HEK293 (cell line): ENCODE results near the gene APLP2.

ENCODE experiments used
- CTCF ChIA-PET: fragments of 350-600 bp; formaldehyde crosslinking; extraction: SDS; loops from one replicate; lab custom pipeline; 2021; ENCODE audit warnings: antibody characterized with exemption; lab: Yijun Ruan, JAX
- POLR2A ChIA-PET: fragments of 300-600 bp; formaldehyde crosslinking; extraction: SDS; loops from one replicate; lab custom pipeline; 2020; ENCODE audit warnings: antibody characterized with exemption, inconsistent platforms; lab: Yijun Ruan, JAX
- H3K27ac ChIP-seq: fragments of 200-500 bp; sonication (Bioruptor generic); 2 replicates; pipeline ENCODE4 v1.5.1; 2014; ENCODE audit warnings: low read depth, low read length, control low read depth, inconsistent platforms; ENCODE audit errors: extremely low read depth
- H3K36me3 ChIP-seq, 2 experiments: fragments of 200-500 bp in 1 of 2; sonication (Bioruptor generic) in 1 of 2; 1 replicate in 1 of 2; 2 replicates in 1 of 2; pipeline ENCODE4 v1.5.1; 2014 to 2017; ENCODE audit warnings: inconsistent platforms in 2 of 2, low read length in 2 of 2; ENCODE audit not compliant: control insufficient read depth in 2 of 2, insufficient read depth in 1 of 2
- H3K4me1 ChIP-seq: fragments of 200-500 bp; sonication (Bioruptor generic); 2 replicates; pipeline ENCODE4 v1.5.1; 2014; ENCODE audit warnings: mild to moderate bottlenecking, low read length, inconsistent platforms; ENCODE audit not compliant: control insufficient read depth, insufficient read depth
- H3K4me3 ChIP-seq: 2 replicates; pipeline ENCODE4 v1.5.1; 2011; ENCODE audit warnings: low read depth, mild to moderate bottlenecking, control low read depth, low read length, moderate library complexity
- H3K9me3 ChIP-seq: fragments of 200-500 bp; sonication (Bioruptor generic); 2 replicates; pipeline ENCODE4 v1.5.1; 2014; ENCODE audit warnings: low read depth, low read length, inconsistent platforms; ENCODE audit not compliant: control insufficient read depth, insufficient read depth
- BCL11B ChIP-seq: fragments of 450-650 bp; formaldehyde crosslinking; IDR thresholded peaks from 2 replicates; pipeline ENCODE4 v1.5.1; 2016; ENCODE audit warnings: low read depth, missing biosample characterization, missing genetic modification characterization
- IKZF3 ChIP-seq: fragments of 450-650 bp; IDR thresholded peaks from 2 replicates; pipeline ENCODE4 v1.5.0; 2018; ENCODE audit warnings: missing biosample characterization, mild to moderate bottlenecking, missing genetic modification characterization, moderate library complexity
- KLF8 ChIP-seq: fragments of 450-650 bp; formaldehyde crosslinking; IDR thresholded peaks from 2 replicates; pipeline ENCODE4 v1.5.1; 2016; ENCODE audit warnings: missing biosample characterization, missing genetic modification characterization
- SCRT2 ChIP-seq: fragments of 450-650 bp; formaldehyde crosslinking; IDR thresholded peaks from 2 replicates; pipeline ENCODE4 v1.5.1; 2016; ENCODE audit warnings: missing biosample characterization, missing genetic modification characterization
- ZBTB1 ChIP-seq: fragments of 450-650 bp; formaldehyde crosslinking; IDR thresholded peaks from 2 replicates; pipeline ENCODE4 v1.5.1; 2016; ENCODE audit warnings: missing biosample characterization, missing genetic modification characterization
- ZBTB17 ChIP-seq: fragments of 450-650 bp; formaldehyde crosslinking; IDR thresholded peaks from 2 replicates; pipeline ENCODE4 v1.5.1; 2016; ENCODE audit warnings: missing biosample characterization, missing genetic modification characterization
- ZFP69B ChIP-seq: fragments of 450-650 bp; formaldehyde crosslinking; IDR thresholded peaks from 2 replicates; pipeline ENCODE4 v1.5.1; 2016; ENCODE audit warnings: missing biosample characterization, missing genetic modification characterization
- ZNF19 ChIP-seq: fragments of 450-650 bp; formaldehyde crosslinking; IDR thresholded peaks from 2 replicates; pipeline ENCODE4; 2016; ENCODE audit warnings: missing biosample characterization, missing genetic modification characterization, low read depth
- ZNF274 ChIP-seq, 2 experiments: fragments of 200-500 bp in 1 of 2; fragments of 450-650 bp in 1 of 2; sonication (Bioruptor generic) in 1 of 2; formaldehyde crosslinking in 1 of 2; IDR thresholded peaks; 2 replicates each; pipeline versions ENCODE4 v1.5.1 to v1.6.1; 2014 to 2016; ENCODE audit warnings: borderline replicate concordance in 1 of 2, inconsistent platforms in 1 of 2, low read length in 1 of 2, missing biosample characterization in 1 of 2, missing genetic modification characterization in 1 of 2
- ZNF302 ChIP-seq: fragments of 450-650 bp; formaldehyde crosslinking; IDR thresholded peaks from 2 replicates; pipeline ENCODE4 v1.5.1; 2016; ENCODE audit warnings: missing biosample characterization, missing genetic modification characterization, low read depth
- ZNF335 ChIP-seq: fragments of 450-650 bp; formaldehyde crosslinking; conservative IDR thresholded peaks from 2 replicates; pipeline ENCODE4 v1.5.1; 2016; ENCODE audit warnings: missing biosample characterization, missing genetic modification characterization
- ZNF394 ChIP-seq: fragments of 450-650 bp; formaldehyde crosslinking; IDR thresholded peaks from 2 replicates; pipeline ENCODE4 v1.5.1; 2016; ENCODE audit warnings: missing biosample characterization, missing genetic modification characterization, mild to moderate bottlenecking, moderate library complexity, borderline replicate concordance
- ZNF529 ChIP-seq: fragments of 450-650 bp; formaldehyde crosslinking; IDR thresholded peaks from 2 replicates; pipeline ENCODE4 v1.5.1; 2017; ENCODE audit warnings: missing genetic modification characterization, missing biosample characterization; ENCODE audit not compliant: insufficient replicate concordance
- ZNF544 ChIP-seq: fragments of 450-650 bp; formaldehyde crosslinking; IDR thresholded peaks from 2 replicates; pipeline ENCODE4 v1.5.0; 2017; ENCODE audit warnings: missing biosample characterization, missing genetic modification characterization
- ZNF549 ChIP-seq: fragments of 450-650 bp; IDR thresholded peaks from 2 replicates; pipeline ENCODE4 v1.5.1; 2018; ENCODE audit warnings: missing biosample characterization, missing genetic modification characterization, mild to moderate bottlenecking, inconsistent platforms, moderate library complexity
- ZNF558 ChIP-seq: fragments of 450-650 bp; formaldehyde crosslinking; IDR thresholded peaks from 2 replicates; pipeline ENCODE4 v1.5.1; 2016; ENCODE audit warnings: missing biosample characterization, missing genetic modification characterization
- ZNF670 ChIP-seq: fragments of 450-650 bp; formaldehyde crosslinking; IDR thresholded peaks from 2 replicates; pipeline ENCODE4 v1.5.1; 2016; ENCODE audit warnings: missing biosample characterization, missing genetic modification characterization, low read depth
- ZNF707 ChIP-seq: fragments of 450-650 bp; formaldehyde crosslinking; IDR thresholded peaks from 2 replicates; pipeline ENCODE4 v1.5.1; 2016; ENCODE audit warnings: missing biosample characterization, missing genetic modification characterization
- ZNF843 ChIP-seq: fragments of 450-650 bp; formaldehyde crosslinking; IDR thresholded peaks from 2 replicates; pipeline ENCODE4 v1.5.1; 2016; ENCODE audit warnings: missing biosample characterization, missing genetic modification characterization
- TF ChIP-seq, protein P1 (sequence below): fragments of 450-650 bp; formaldehyde crosslinking; IDR thresholded peaks from 2 replicates; pipeline ENCODE4 v1.5.1; 2016; ENCODE audit warnings: missing biosample characterization, missing genetic modification characterization, borderline replicate concordance
- TF ChIP-seq, protein P2 (sequence below): fragments of 450-650 bp; formaldehyde crosslinking; IDR thresholded peaks from 2 replicates; pipeline ENCODE4 v1.5.1; 2016; ENCODE audit warnings: missing biosample characterization, missing genetic modification characterization
- TF ChIP-seq, protein P3 (sequence below): fragments of 450-650 bp; formaldehyde crosslinking; IDR thresholded peaks from 2 replicates; pipeline ENCODE4; 2016; ENCODE audit warnings: missing biosample characterization, missing genetic modification characterization
- TF ChIP-seq, protein P4 (sequence below): fragments of 450-650 bp; formaldehyde crosslinking; IDR thresholded peaks from 2 replicates; pipeline ENCODE4 v1.5.1; 2017; ENCODE audit warnings: missing biosample characterization, missing genetic modification characterization

Gene APLP2

GRCh38 chr11:130086669-130087068 lies 17.0 kb downstream of the APLP2 start (continued):
- TF ChIP-seq ZNF843 (tag by site-specific recombination) (no peak), ZNF670 (no peak), ZFP69B (tag by site-specific recombination) (no peak), ZNF19 (no peak), ZNF394 (tag by site-specific recombination) (no peak), ZNF302 (tag by site-specific recombination) (no peak), ZNF549 (tag by site-specific recombination) (no peak), KLF8 (no peak), ZNF274 (IDR thresholded peaks at IDR 0.05; ENCODE audit: low read length) (no peak), ZNF274 (tag by site-specific recombination; IDR thresholded peaks at IDR 0.05; ENCODE audit: borderline replicate concordance) (no peak), ZNF529 (tag by site-specific recombination) (no peak), ZNF707 (no peak)
- TF ChIP-seq, protein P1, sequence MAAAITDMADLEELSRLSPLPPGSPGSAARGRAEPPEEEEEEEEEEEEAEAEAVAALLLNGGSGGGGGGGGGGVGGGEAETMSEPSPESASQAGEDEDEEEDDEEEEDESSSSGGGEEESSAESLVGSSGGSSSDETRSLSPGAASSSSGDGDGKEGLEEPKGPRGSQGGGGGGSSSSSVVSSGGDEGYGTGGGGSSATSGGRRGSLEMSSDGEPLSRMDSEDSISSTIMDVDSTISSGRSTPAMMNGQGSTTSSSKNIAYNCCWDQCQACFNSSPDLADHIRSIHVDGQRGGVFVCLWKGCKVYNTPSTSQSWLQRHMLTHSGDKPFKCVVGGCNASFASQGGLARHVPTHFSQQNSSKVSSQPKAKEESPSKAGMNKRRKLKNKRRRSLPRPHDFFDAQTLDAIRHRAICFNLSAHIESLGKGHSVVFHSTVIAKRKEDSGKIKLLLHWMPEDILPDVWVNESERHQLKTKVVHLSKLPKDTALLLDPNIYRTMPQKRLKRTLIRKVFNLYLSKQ (tag by site-specific recombination), result no peak

DNA sequence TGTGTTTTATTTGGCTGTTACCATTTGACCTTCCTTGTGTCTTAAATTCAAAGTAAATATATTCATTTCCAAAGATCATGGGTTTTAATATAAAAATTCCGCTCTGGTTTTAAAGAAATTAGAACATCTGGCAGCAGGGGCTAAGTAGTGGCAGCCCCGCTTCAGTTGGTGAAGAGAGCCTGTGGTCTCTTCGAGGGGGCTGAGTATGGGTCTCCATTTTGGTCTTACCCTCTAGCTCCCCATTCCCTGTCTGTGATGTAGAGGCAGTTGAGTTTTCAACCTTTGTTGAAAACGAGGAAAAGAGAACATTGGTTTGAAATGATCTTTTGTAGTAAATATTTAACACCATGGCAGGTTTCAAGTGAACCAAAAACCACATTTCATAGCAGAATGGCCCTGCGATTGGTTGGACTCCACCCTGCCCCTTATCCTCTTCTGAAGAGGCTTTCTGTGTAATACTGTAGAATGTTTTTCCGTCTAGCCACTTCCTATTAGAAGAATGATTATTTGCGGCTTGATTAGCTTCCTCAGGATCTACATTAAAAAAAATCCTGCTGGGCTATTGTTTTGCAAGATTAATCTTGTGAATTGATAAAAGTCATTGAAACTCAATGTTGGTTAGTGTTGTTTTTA lies 17.7 kb downstream of the APLP2 start:
- Histone ChIP-seq H3K4me3 (no peak overlapping the region), H3K9me3 (no peaks in the 10 kb centered on the region), H3K27ac (no peak overlapping the region), H3K36me3 (no peaks in the 10 kb centered on the region), H3K4me1 (no peaks in the 10 kb centered on the region)
- no peak for TF ChIP-seq ZBTB1 (tag by site-specific recombination)
- TF ChIP-seq ZNF335 (tag by site-specific recombination), result no peak
- no peak for TF ChIP-seq SCRT2 (tag by site-specific recombination)
- TF ChIP-seq, protein P2, sequence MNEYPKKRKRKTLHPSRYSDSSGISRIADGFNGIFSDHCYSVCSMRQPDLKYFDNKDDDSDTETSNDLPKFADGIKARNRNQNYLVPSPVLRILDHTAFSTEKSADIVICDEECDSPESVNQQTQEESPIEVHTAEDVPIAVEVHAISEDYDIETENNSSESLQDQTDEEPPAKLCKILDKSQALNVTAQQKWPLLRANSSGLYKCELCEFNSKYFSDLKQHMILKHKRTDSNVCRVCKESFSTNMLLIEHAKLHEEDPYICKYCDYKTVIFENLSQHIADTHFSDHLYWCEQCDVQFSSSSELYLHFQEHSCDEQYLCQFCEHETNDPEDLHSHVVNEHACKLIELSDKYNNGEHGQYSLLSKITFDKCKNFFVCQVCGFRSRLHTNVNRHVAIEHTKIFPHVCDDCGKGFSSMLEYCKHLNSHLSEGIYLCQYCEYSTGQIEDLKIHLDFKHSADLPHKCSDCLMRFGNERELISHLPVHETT (tag by site-specific recombination), result no peak
- TF ChIP-seq ZBTB17, result no peak
- TF ChIP-seq, protein P3, sequence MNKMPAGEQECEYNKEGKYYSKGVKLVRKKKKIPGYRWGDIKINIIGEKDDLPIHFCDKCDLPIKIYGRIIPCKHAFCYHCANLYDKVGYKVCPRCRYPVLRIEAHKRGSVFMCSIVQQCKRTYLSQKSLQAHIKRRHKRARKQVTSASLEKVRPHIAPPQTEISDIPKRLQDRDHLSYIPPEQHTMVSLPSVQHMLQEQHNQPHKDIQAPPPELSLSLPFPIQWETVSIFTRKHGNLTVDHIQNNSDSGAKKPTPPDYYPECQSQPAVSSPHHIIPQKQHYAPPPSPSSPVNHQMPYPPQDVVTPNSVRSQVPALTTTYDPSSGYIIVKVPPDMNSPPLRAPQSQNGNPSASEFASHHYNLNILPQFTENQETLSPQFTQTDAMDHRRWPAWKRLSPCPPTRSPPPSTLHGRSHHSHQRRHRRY (tag by site-specific recombination), result no peak
- TF ChIP-seq ZNF558 (tag by site-specific recombination), result no peak
- CTCF ChIA-PET, result interaction anchor here (0.9 to 1.5 kb wide), 2 partner anchors 9 to 10 kb away, joined by 3 to 5 read pairs; no protein-coding TSS in a partner anchor
- POLR2A ChIA-PET, result interaction anchor here (1.5 kb wide), 1 partner anchor 85 kb away, joined by 6 read pairs; the partner anchor contains the start of gene PRDM10

DNA sequence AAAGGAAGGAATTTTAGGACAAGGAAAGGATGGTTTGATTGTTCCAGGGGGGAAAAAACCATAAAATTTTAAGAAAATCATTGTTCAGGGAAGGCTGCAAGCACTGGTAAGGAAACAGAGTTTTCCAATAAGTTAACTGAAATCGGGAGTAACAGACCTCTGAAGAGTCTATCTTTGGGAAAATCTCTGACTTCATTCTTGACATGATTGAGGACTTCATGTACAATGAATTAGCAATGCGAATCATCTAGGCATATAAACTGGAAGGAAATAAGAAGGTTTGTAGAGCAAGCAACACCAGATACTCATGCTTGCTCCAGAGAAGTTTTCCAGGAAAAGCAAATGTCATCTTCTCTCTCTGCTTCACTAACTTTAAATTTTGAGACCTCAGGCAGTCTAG lies 18.5 kb downstream of the APLP2 start:
- TF ChIP-seq, protein P4, sequence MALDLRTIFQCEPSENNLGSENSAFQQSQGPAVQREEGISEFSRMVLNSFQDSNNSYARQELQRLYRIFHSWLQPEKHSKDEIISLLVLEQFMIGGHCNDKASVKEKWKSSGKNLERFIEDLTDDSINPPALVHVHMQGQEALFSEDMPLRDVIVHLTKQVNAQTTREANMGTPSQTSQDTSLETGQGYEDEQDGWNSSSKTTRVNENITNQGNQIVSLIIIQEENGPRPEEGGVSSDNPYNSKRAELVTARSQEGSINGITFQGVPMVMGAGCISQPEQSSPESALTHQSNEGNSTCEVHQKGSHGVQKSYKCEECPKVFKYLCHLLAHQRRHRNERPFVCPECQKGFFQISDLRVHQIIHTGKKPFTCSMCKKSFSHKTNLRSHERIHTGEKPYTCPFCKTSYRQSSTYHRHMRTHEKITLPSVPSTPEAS (tag by site-specific recombination), result no peak
- TF ChIP-seq IKZF3 (tag by site-specific recombination) (0 out of 2 replicates have a peak, but pooled peaks have one; percentile 26), ZNF544 (no peak), BCL11B (tag by site-specific recombination) (no peak), SCRT2 (tag by site-specific recombination) (no peak)
- TF ChIP-seq, protein P2 (tag by site-specific recombination), result no peak
- ChIA-PET CTCF (no interaction called here), POLR2A (interaction anchor here (0.7 to 1.4 kb wide), 2 partner anchors 15 to 86 kb away, joined by 3 to 7 read pairs; partner anchors contain the start of gene PRDM10)
- Histone ChIP-seq H3K4me1 (no peaks in the 10 kb centered on the region), H3K9me3 (no peaks in the 10 kb centered on the region), H3K27ac (no peak overlapping the region), H3K4me3 (no peak overlapping the region), H3K36me3 (no peaks in the 10 kb centered on the region)
